AG10803 (cell line): ENCODE measurements around the gene C3orf49.

ENCODE experiments used
- DNase-seq: peaks from one replicate; pipeline ENCODE4 v3.0.0; 2010; ENCODE audit warnings: low read depth
- H3K4me3 ChIP-seq: 2 replicates; pipeline ENCODE4 v1.5.1; 2011; ENCODE audit warnings: mild to moderate bottlenecking, low read length, control low read depth
- CTCF ChIP-seq: conservative IDR thresholded peaks from 2 replicates; pipeline ENCODE4 v1.5.1; 2011; ENCODE audit warnings: mild to moderate bottlenecking, low read length, control low read depth, inconsistent platforms

The C3orf49 gene

GRCh38 chr3:63800097-63800496 is 19.0 kb upstream of the C3orf49 start:
- H3K4me3 ChIP-seq, result no peak overlapping the region
- no peak for TF ChIP-seq CTCF
- peak; percentile 12 for DNase-seq

- DNase-seq, result no peak
- no peak for TF ChIP-seq CTCF
- H3K4me3 ChIP-seq, result no peak overlapping the region
These were observed 15.2 kb upstream of the C3orf49 start for GRCh38 chr3:63803911-63804310.

DNA sequence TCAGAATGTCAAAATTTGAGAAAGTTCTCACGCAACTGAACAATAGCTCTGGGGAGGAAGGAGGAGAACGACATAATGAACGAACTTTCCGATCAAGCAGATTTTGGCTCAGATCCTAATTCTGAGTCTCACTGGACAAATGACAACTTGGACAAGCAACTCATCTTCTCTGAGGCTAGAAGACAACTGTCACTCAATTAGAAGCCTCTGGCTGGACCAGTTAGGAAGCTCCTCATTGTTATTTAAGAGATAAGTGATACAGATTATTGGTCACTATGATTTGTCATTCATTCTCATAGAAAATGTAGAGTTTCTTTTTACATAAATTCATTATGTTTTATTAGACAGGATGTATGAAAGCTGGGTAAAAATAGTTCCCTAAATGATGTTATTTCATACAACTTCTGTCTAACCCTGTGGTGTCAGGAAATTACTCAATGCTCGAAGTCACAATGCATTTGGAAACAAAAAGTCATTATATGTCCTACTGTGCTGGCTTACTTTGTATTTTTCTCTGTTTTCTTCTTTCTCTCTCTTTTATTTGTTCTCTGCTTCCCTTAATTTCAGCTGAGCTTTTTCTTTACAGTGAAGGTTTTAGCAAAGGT is 11.0 kb upstream of the C3orf49 start:
- no peak for TF ChIP-seq CTCF
- no peak for DNase-seq
- H3K4me3 ChIP-seq, result no peak overlapping the region

- TF ChIP-seq CTCF, result no peak
- DNase-seq, result no peak
- H3K4me3 ChIP-seq, result no peak overlapping the region
These were observed 10.5 kb upstream of the C3orf49 start for GRCh38 chr3:63808633-63809032.

DNA sequence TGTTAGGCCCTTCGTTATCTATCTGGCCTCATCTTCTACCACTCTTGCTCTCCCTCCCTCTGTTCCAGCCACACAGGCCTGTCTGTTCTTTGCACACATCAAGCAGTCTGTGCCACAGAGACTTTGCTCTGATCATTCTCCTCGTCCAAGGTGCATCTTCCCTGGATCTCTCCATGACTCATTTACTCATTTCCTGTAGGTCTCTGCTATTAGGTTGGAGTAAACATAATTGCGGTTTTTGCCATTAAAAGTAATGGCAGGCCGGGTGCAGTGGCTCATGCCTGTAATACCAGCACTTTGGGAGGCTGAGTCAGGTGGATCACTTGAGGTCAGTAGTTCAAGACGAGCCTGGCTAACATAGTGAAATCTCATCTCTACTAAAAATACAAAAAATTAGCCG is 9.5 kb upstream of the C3orf49 start:
- no peak for TF ChIP-seq CTCF
- DNase-seq, result peak; percentile 44

GRCh38 chr3:63814237-63814636 is 4.9 kb upstream of the C3orf49 start:
- no peak for TF ChIP-seq CTCF
- no peak overlapping the region for H3K4me3 ChIP-seq
- no peak for DNase-seq

More for the DNA sequence above, 9.5 kb upstream of the C3orf49 start:
- H3K4me3 ChIP-seq, result no peak overlapping the region

DNA sequence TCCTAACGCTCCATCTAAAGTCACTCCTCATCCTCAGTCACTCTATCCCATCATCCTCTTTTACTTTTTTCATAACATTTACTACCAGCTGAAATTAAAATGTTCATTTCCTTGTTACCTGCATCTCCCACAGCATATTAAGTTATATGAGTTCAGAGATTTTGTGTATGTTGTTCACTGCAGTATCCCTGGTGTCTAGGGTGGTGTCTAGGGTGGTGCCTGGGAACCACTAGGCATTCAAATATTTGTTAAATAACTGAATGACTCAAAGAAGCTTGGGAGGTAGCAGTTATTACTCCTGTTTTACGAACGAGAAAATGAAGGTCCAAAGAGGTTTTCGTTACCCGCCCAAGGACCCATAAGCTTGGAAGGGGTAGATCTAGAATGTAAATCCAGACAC is 1.9 kb upstream of the C3orf49 start:
- DNase-seq, result no peak
- no peak for TF ChIP-seq CTCF
- no peak overlapping the region for H3K4me3 ChIP-seq
